Measurements from ENCODE around the gene ENPEP.
"Not testable (repeated sequence)": the region's sequence is repeated elsewhere in the genome, so short reads cannot be mapped to it uniquely, and the experiment has no call there.

ENPEP gene

GRCh38 chr4:110480746-110481271 is 4.9 kb downstream of the ENPEP start:
- no peak for TF ChIP-seq CTCF (IDR thresholded peaks at IDR 0.05; ENCODE audit: insufficient read depth, low read length, poor library complexity, severe bottlenecking)
- DNase-seq (ENCODE audit: extremely low read depth, insufficient read length): no peak

GRCh38 chr4:110483516-110483915 is 7.6 kb downstream of the ENPEP start:
- no peaks in the 10 kb centered on the region for H3K36me3 ChIP-seq (ENCODE audit: control insufficient read depth, insufficient read depth, low read length)
- no peak overlapping the region for H3K4me3 ChIP-seq (replicated peaks; ENCODE audit: low read depth, low read length)
- no peak for TF ChIP-seq CTCF (IDR thresholded peaks at IDR 0.05; ENCODE audit: insufficient read depth, low read length, poor library complexity, severe bottlenecking)
- DNase-seq (ENCODE audit: extremely low read depth, insufficient read length): no peak
- H3K27me3 ChIP-seq (replicated peaks; ENCODE audit: control insufficient read depth, insufficient read depth, low read length): no peaks in the 10 kb centered on the region

More at GRCh38 chr4:110480746-110481271, 4.9 kb downstream of the ENPEP start:
- Histone ChIP-seq H3K4me3 (replicated peaks; ENCODE audit: low read depth, low read length) (no peak overlapping the region), H3K36me3 (ENCODE audit: control insufficient read depth, insufficient read depth, low read length) (no peaks in the 10 kb centered on the region), H3K27me3 (replicated peaks; ENCODE audit: control insufficient read depth, insufficient read depth, low read length) (no peaks in the 10 kb centered on the region)

- peak; percentile 43 for DNase-seq (ENCODE audit: extremely low read depth, insufficient read length)
- no peaks in the 10 kb centered on the region for H3K27me3 ChIP-seq (replicated peaks; ENCODE audit: control insufficient read depth, insufficient read depth, low read length)
- no peak for TF ChIP-seq CTCF (IDR thresholded peaks at IDR 0.05; ENCODE audit: insufficient read depth, low read length, poor library complexity, severe bottlenecking)
- H3K36me3 ChIP-seq (ENCODE audit: control insufficient read depth, insufficient read depth, low read length): no peaks in the 10 kb centered on the region
- no peak overlapping the region for H3K4me3 ChIP-seq (replicated peaks; ENCODE audit: low read depth, low read length)
These were observed 8.1 kb downstream of the ENPEP start for GRCh38 chr4:110484029-110484428.

GRCh38 chr4:110484767-110485166 is 8.8 kb downstream of the ENPEP start:
- Histone ChIP-seq H3K27me3 (replicated peaks; ENCODE audit: control insufficient read depth, insufficient read depth, low read length) (no peaks in the 10 kb centered on the region), H3K4me3 (replicated peaks; ENCODE audit: low read depth, low read length) (no peak overlapping the region), H3K36me3 (ENCODE audit: control insufficient read depth, insufficient read depth, low read length) (no peaks in the 10 kb centered on the region)
- DNase-seq (ENCODE audit: extremely low read depth, insufficient read length): no peak
- no peak for TF ChIP-seq CTCF (IDR thresholded peaks at IDR 0.05; ENCODE audit: insufficient read depth, low read length, poor library complexity, severe bottlenecking)

GRCh38 chr4:110485452-110485851 is 9.5 kb downstream of the ENPEP start:
- no peak for DNase-seq (ENCODE audit: extremely low read depth, insufficient read length)
- no peak for TF ChIP-seq CTCF (IDR thresholded peaks at IDR 0.05; ENCODE audit: insufficient read depth, low read length, poor library complexity, severe bottlenecking)
- H3K36me3 ChIP-seq (ENCODE audit: control insufficient read depth, insufficient read depth, low read length): no peaks in the 10 kb centered on the region
- H3K27me3 ChIP-seq (replicated peaks; ENCODE audit: control insufficient read depth, insufficient read depth, low read length): no peaks in the 10 kb centered on the region
- no peak overlapping the region for H3K4me3 ChIP-seq (replicated peaks; ENCODE audit: low read depth, low read length)

- TF ChIP-seq CTCF (IDR thresholded peaks at IDR 0.05; ENCODE audit: insufficient read depth, low read length, poor library complexity, severe bottlenecking): no peak
- Histone ChIP-seq H3K4me3 (replicated peaks; ENCODE audit: low read depth, low read length) (no peak overlapping the region), H3K36me3 (ENCODE audit: control insufficient read depth, insufficient read depth, low read length) (no peaks in the 10 kb centered on the region), H3K27me3 (replicated peaks; ENCODE audit: control insufficient read depth, insufficient read depth, low read length) (no peaks in the 10 kb centered on the region)
- DNase-seq (ENCODE audit: extremely low read depth, insufficient read length): no peak
These were observed 10.3 kb downstream of the ENPEP start for GRCh38 chr4:110486256-110486655.

- DNase-seq (ENCODE audit: extremely low read depth, insufficient read length); H3K36me3 ChIP-seq (ENCODE audit: control insufficient read depth, insufficient read depth, low read length); H3K4me3 ChIP-seq (replicated peaks; ENCODE audit: low read depth, low read length); H3K27me3 ChIP-seq (replicated peaks; ENCODE audit: control insufficient read depth, insufficient read depth, low read length): not testable (repeated sequence)
These were observed 10.9 kb downstream of the ENPEP start for GRCh38 chr4:110486850-110487249.

Data from GM06990 (cell line).